Measurements from ENCODE around the gene GPX7.

Gene GPX7

GRCh38 chr1:52602856-52603600 lies 857 bp downstream of the GPX7 start:
- TF ChIP-seq CTCF (IDR thresholded peaks at IDR 0.05; ENCODE audit: control insufficient read depth, insufficient read depth, low read depth, low read length, missing control alignments), result no peak
- DNase-seq (ENCODE audit: low read depth), result no peak
- peak overlapping the region; percentile 60 for H3K4me3 ChIP-seq (ENCODE audit: control insufficient read depth, low read depth, low read length)

- no peak overlapping the region for H3K4me3 ChIP-seq (ENCODE audit: control insufficient read depth, low read depth, low read length)
- DNase-seq (ENCODE audit: low read depth), result no peak
- TF ChIP-seq CTCF (IDR thresholded peaks at IDR 0.05; ENCODE audit: control insufficient read depth, insufficient read depth, low read depth, low read length, missing control alignments), result no peak
Observed at GRCh38 chr1:52603630-52604029, 1.5 kb downstream of the GPX7 start.

- H3K4me3 ChIP-seq (ENCODE audit: control insufficient read depth, low read depth, low read length), result no peak overlapping the region
- no peak for TF ChIP-seq CTCF (IDR thresholded peaks at IDR 0.05; ENCODE audit: control insufficient read depth, insufficient read depth, low read depth, low read length, missing control alignments)
- no peak for DNase-seq (ENCODE audit: low read depth)
Observed at GRCh38 chr1:52604063-52604770, 2.0 kb downstream of the GPX7 start.

GRCh38 chr1:52613636-52614373 lies 11.6 kb downstream of the GPX7 start:
- DNase-seq (ENCODE audit: low read depth), result no peak
- no peak overlapping the region for H3K4me3 ChIP-seq (ENCODE audit: control insufficient read depth, low read depth, low read length)

GRCh38 chr1:52614671-52615070 lies 12.5 kb downstream of the GPX7 start:
- no peak for DNase-seq (ENCODE audit: low read depth)
- no peak for TF ChIP-seq CTCF (IDR thresholded peaks at IDR 0.05; ENCODE audit: control insufficient read depth, insufficient read depth, low read depth, low read length, missing control alignments)
- H3K4me3 ChIP-seq (ENCODE audit: control insufficient read depth, low read depth, low read length), result no peak overlapping the region

More at GRCh38 chr1:52613636-52614373, 11.6 kb downstream of the GPX7 start:
- no peak for TF ChIP-seq CTCF (IDR thresholded peaks at IDR 0.05; ENCODE audit: control insufficient read depth, insufficient read depth, low read depth, low read length, missing control alignments)

- DNase-seq (ENCODE audit: low read depth), result no peak
- no peak for TF ChIP-seq CTCF (IDR thresholded peaks at IDR 0.05; ENCODE audit: control insufficient read depth, insufficient read depth, low read depth, low read length, missing control alignments)
- H3K4me3 ChIP-seq (ENCODE audit: control insufficient read depth, low read depth, low read length), result no peak overlapping the region
Observed at GRCh38 chr1:52615489-52616042, 13.4 kb downstream of the GPX7 start.
